Activated CD8-positive, alpha-beta T cell treated with anti-CD3 and anti-CD28 coated beads for 36 hours (primary cell): ENCODE data around the gene TAPBP. TPM values are rescaled to one million over a fixed set of nuclear protein-coding genes. Genes with fewer than 3 reads are reported as not detected.

Experiments
- ATAC-seq: fragments of 200-7000 bp; cut with Tn5 transposase; one replicate; pipeline ENCODE4 v1.10.0; 2021; ENCODE audit warnings: mild to moderate bottlenecking, moderate library complexity
- CTCF ChIA-PET: fragments of 350-600 bp; sonication (Branson Sonifier 250); formaldehyde crosslinking; loops from one replicate; lab custom pipeline; 2021; ENCODE audit warnings: antibody characterized with exemption; lab: Charles Lee
- POLR2A ChIA-PET: fragments of 350-600 bp; sonication (Branson Sonifier 250); formaldehyde crosslinking; loops from one replicate; lab custom pipeline; 2021; ENCODE audit warnings: antibody characterized with exemption; lab: Charles Lee
- DNase-seq: peaks from one replicate; pipeline ENCODE4 v3.0.0-alpha.2; 2020
- H3K27ac Mint-ChIP-seq: one replicate; pipeline ENCODE4 v1.8.0; 2021; ENCODE audit warnings: mild to moderate bottlenecking, mixed read lengths
- H3K27me3 Mint-ChIP-seq: one replicate; pipeline ENCODE4 v1.8.0; 2021; ENCODE audit warnings: mixed read lengths
- H3K36me3 Mint-ChIP-seq: one replicate; pipeline ENCODE4 v1.8.0; 2021; ENCODE audit warnings: low read depth, mixed read lengths
- H3K4me1 Mint-ChIP-seq: one replicate; pipeline ENCODE4 v1.8.0; 2021; ENCODE audit warnings: low read depth, mixed read lengths
- H3K4me3 Mint-ChIP-seq: one replicate; pipeline ENCODE4 v1.8.0; 2021; ENCODE audit warnings: mild to moderate bottlenecking, moderate library complexity, mixed read lengths
- H3K9me3 Mint-ChIP-seq: one replicate; pipeline ENCODE4 v1.8.0; 2021; ENCODE audit warnings: mixed read lengths
- intact Hi-C: fragments of 100-400 bp; cut with micrococcal nuclease; formaldehyde crosslinking; loops from one replicate; pipeline ENCODE4 v1.10.0; 2022
- total RNA-seq, 2 experiments: library from RNA; stranded (reverse); gene quantifications; one replicate each; pipeline ENCODE4 v1.2.3, GENCODE V29; 2021
- TF ChIP-seq, protein P1 (sequence below): fragments of 200-600 bp; IDR thresholded peaks from one replicate; pipeline ENCODE4 v1.8.0; 2022; ENCODE audit warnings: antibody characterized with exemption, mild to moderate bottlenecking

The TAPBP gene
- total RNA-seq, 2 experiments from 2014 or later, result 179 to 183 TPM

DNA sequence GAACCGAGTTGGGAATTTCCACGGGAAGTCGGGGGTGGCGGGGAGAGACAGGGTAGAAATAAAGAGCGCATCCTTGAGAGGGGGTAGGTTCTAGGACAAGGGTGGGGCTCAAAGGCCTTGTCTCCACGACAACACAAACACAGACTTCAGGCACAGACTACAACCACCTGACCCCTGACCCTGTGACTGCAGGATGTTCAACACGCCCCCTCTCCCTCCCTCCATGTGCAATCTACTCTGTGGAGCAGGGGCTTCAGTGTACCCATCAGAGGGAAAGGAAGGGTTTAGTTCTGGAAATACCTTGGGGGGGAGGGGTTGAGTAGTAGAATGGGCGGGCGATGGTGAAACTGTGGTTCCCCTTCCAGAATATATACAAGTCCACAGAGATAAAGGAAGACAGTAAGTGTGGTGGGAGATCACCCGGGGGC, 651 bp upstream of the TAPBP start:
- ChIA-PET POLR2A (interaction anchor here (4.8 to 8.3 kb wide), 2 partner anchors 15 to 17 kb away, joined by 42 to 102 read pairs; partner anchors contain the start of gene RGL2), CTCF (no interaction called here)
- TF ChIP-seq, protein P1, sequence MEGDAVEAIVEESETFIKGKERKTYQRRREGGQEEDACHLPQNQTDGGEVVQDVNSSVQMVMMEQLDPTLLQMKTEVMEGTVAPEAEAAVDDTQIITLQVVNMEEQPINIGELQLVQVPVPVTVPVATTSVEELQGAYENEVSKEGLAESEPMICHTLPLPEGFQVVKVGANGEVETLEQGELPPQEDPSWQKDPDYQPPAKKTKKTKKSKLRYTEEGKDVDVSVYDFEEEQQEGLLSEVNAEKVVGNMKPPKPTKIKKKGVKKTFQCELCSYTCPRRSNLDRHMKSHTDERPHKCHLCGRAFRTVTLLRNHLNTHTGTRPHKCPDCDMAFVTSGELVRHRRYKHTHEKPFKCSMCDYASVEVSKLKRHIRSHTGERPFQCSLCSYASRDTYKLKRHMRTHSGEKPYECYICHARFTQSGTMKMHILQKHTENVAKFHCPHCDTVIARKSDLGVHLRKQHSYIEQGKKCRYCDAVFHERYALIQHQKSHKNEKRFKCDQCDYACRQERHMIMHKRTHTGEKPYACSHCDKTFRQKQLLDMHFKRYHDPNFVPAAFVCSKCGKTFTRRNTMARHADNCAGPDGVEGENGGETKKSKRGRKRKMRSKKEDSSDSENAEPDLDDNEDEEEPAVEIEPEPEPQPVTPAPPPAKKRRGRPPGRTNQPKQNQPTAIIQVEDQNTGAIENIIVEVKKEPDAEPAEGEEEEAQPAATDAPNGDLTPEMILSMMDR, result no peak
- Mint-ChIP-seq H3K27me3 (no peaks in the 10 kb centered on the region), H3K4me1 (peaks cover 58% of the 10 kb centered on the region), H3K9me3 (no peaks in the 10 kb centered on the region), H3K27ac (peak overlapping the region; percentile 95), H3K36me3 (peaks cover 50% of the 10 kb centered on the region), H3K4me3 (peak overlapping the region; percentile 97)
- intact Hi-C loops, result no loop called here
- DNase-seq (peak; percentile 85), ATAC-seq (peak; percentile 52)

GRCh38 chr6:33313105-33313708, 671 bp downstream of the TAPBP start:
- intact Hi-C loops, result no loop called here
- Mint-ChIP-seq H3K4me3 (peak overlapping the region; percentile 97), H3K9me3 (no peaks in the 10 kb centered on the region), H3K36me3 (peaks cover 47% of the 10 kb centered on the region), H3K27me3 (no peaks in the 10 kb centered on the region), H3K27ac (peak overlapping the region; percentile 95), H3K4me1 (peaks cover 54% of the 10 kb centered on the region)
- POLR2A ChIA-PET, result interaction anchor here (0.7 to 8.3 kb wide), 13 partner anchors 8 to 308 kb away, joined by 3 to 102 read pairs (median 6); partner anchors contain the start of genes B3GALT4, ITPR3, PFDN6 and RGL2
- ATAC-seq (peak; percentile 7), DNase-seq (peak; percentile 81)
- CTCF ChIA-PET, result interaction anchor here (0.6 to 4.1 kb wide), 6 partner anchors 12 to 249 kb away, joined by 3 to 18 read pairs (median 6); partner anchors contain the start of genes B3GALT4, RGL2, RPS18 and VPS52
- TF ChIP-seq, protein P1, result no peak

GRCh38 chr6:33312361-33313104, 1.3 kb downstream of the TAPBP start:
- ChIA-PET POLR2A (interaction anchor here (0.8 to 8.3 kb wide), 11 partner anchors 8 to 309 kb away, joined by 3 to 102 read pairs (median 7); partner anchors contain the start of genes B3GALT4, ITPR3, PFDN6 and RGL2), CTCF (interaction anchor here (0.8 to 4.1 kb wide), 8 partner anchors 11 to 41 kb away, joined by 3 to 18 read pairs (median 4); partner anchors contain the start of genes B3GALT4, RGL2, RPS18 and VPS52)
- Mint-ChIP-seq H3K4me1 (peaks cover 56% of the 10 kb centered on the region), H3K4me3 (peak overlapping the region; percentile 97), H3K27me3 (no peaks in the 10 kb centered on the region), H3K9me3 (no peaks in the 10 kb centered on the region), H3K27ac (peak overlapping the region; percentile 95), H3K36me3 (peaks cover 48% of the 10 kb centered on the region)
- TF ChIP-seq, protein P1, result no peak
- DNase-seq (peak; percentile 93), ATAC-seq (peak; percentile 25)
- intact Hi-C loops, result no loop called here

DNA sequence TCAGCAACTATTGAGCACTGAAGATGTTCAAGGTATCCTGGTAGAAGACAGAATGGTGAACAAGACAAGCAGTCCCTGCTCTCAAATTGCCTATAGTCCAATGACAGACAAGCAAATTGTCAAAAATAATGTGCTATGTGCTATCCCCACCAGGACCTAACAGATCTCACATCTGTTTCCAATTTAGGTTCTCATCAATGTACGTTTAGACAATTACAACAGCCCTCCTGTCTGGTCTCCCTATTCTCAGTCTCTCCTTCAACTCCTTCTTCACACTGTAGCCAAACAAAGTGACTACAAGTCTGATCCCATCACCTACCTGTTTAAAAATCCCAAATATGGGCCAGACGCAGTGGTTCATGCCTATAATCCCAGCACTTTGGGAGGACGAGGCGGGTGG, 7.5 kb downstream of the TAPBP start:
- DNase-seq, result no peak
- TF ChIP-seq, protein P1, result no peak
- Mint-ChIP-seq H3K27ac (peak overlapping the region; percentile 11), H3K4me3 (no peak overlapping the region), H3K4me1 (peaks cover 43% of the 10 kb centered on the region), H3K27me3 (no peaks in the 10 kb centered on the region), H3K36me3 (peaks cover 48% of the 10 kb centered on the region), H3K9me3 (no peaks in the 10 kb centered on the region)
- intact Hi-C loops, result no loop called here
- no peak for ATAC-seq
- ChIA-PET POLR2A (interaction anchor here (8.3 kb wide), 1 partner anchor 7 kb away, joined by 102 read pairs; the partner anchor contains the start of gene RGL2), CTCF (no interaction called here)
